Activated T-cell treated with anti-CD3 and anti-CD28 coated beads, Interleukin-2, amount 50 U/mL, for 72 hours (primary cell): Measurements from ENCODE around the gene NHEJ1. TPM values are rescaled to one million over a fixed set of nuclear protein-coding genes. Genes with fewer than 3 reads are reported as not detected.

Experiments
- ATAC-seq, 2 donors: fragments of 150-1000 bp; cut with Tn5 transposase; replicated peaks in 1 of 2; 2 replicates each; pipeline ENCODE4 v1.10.0; 2021; ENCODE audit warnings: moderate library complexity in 2 of 2, mild to moderate bottlenecking in 1 of 2
- DNase-seq, 2 donors: peaks; one replicate each; pipeline ENCODE4 v3.0.0; 2021 to 2022; ENCODE audit warnings: mixed read lengths in 1 of 2
- H3K27ac Mint-ChIP-seq: one replicate; pipeline ENCODE4 v1.8.0; 2022; ENCODE audit warnings: mild to moderate bottlenecking, moderate library complexity, mixed read lengths
- H3K27me3 Mint-ChIP-seq: one replicate; pipeline ENCODE4 v1.8.0; 2022; ENCODE audit warnings: low read depth, mixed read lengths
- H3K36me3 Mint-ChIP-seq, 2 donors: one replicate each; pipeline ENCODE4 v1.8.0; 2022; ENCODE audit warnings: mixed read lengths in 2 of 2, mild to moderate bottlenecking in 1 of 2; ENCODE audit not compliant: insufficient read depth in 2 of 2
- H3K4me1 Mint-ChIP-seq: one replicate; pipeline ENCODE4 v1.8.0; 2022; ENCODE audit warnings: low read depth, mixed read lengths
- H3K4me3 Mint-ChIP-seq, 2 donors: one replicate each; pipeline ENCODE4 v1.8.0; 2022; ENCODE audit warnings: mild to moderate bottlenecking in 2 of 2, mixed read lengths in 2 of 2, moderate library complexity in 2 of 2
- H3K9me3 Mint-ChIP-seq, 2 donors: one replicate each; pipeline ENCODE4 v1.8.0; 2022; ENCODE audit warnings: mixed read lengths in 2 of 2
- total RNA-seq, 2 donors: library from RNA; stranded (reverse); gene quantifications; one replicate each; pipeline ENCODE4 v1.2.3, GENCODE V29; 2022

NHEJ1 gene
- total RNA-seq, 2 donors from 2014 or later: 19.8 to 21.1 TPM

GRCh38 chr2:219095406-219095935, 65.1 kb downstream of the NHEJ1 start:
- no peak overlapping the region for H3K27ac Mint-ChIP-seq

GRCh38 chr2:219094171-219094570, 66.4 kb downstream of the NHEJ1 start:
- H3K4me3 Mint-ChIP-seq: no peak overlapping the region
- DNase-seq (no peak), ATAC-seq (no peak)
- no peaks in the 10 kb centered on the region for H3K9me3 Mint-ChIP-seq
- H3K27me3 Mint-ChIP-seq: no peaks in the 10 kb centered on the region
- H3K36me3 Mint-ChIP-seq: peaks cover 0 to 1% of the 10 kb centered on the region in 2 donors
- no peaks in the 10 kb centered on the region for H3K4me1 Mint-ChIP-seq
- H3K27ac Mint-ChIP-seq: no peak overlapping the region

More at GRCh38 chr2:219095406-219095935, 65.1 kb downstream of the NHEJ1 start:
- Mint-ChIP-seq H3K36me3 (no peaks in the 10 kb centered on the region), H3K4me1 (no peaks in the 10 kb centered on the region), H3K9me3 (no peaks in the 10 kb centered on the region), H3K4me3 (no peak overlapping the region), H3K27me3 (no peaks in the 10 kb centered on the region)
- ATAC-seq: no peak
- DNase-seq: no peak

- no peaks in the 10 kb centered on the region for H3K27me3 Mint-ChIP-seq
- peak overlapping the region; percentile 0 for H3K27ac Mint-ChIP-seq
- H3K9me3 Mint-ChIP-seq: no peaks in the 10 kb centered on the region
- H3K4me1 Mint-ChIP-seq: peaks cover 15% of the 10 kb centered on the region
- no peak overlapping the region for H3K4me3 Mint-ChIP-seq
- H3K36me3 Mint-ChIP-seq: peaks cover 1% of the 10 kb centered on the region in 2 donors
- no peak for ATAC-seq
- no peak for DNase-seq
Observed at GRCh38 chr2:219090436-219091299, 69.9 kb downstream of the NHEJ1 start.

DNA sequence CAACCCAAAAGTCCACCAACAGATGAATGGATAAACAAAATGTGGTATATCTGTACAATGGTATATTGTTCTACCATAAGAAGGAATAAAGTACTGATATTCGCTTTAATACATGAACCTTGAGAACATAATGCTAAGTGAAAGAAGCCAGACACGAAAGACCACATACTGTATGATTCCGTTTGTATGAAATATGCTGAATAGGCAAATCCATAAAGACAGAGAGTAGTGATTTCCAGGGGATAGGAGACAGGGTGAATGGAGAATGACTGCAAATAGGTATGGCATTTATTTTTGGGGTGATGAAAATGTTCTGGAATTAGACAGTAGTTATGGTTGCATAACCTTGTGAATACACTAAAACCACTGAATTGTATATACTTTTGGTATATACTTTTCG, 71.3 kb downstream of the NHEJ1 start:
- H3K4me1 Mint-ChIP-seq: peaks cover 15% of the 10 kb centered on the region

GRCh38 chr2:219087848-219088247, 72.8 kb downstream of the NHEJ1 start:
- Mint-ChIP-seq H3K9me3 (no peaks in the 10 kb centered on the region), H3K36me3 (peaks cover 1% of the 10 kb centered on the region in 2 donors), H3K27me3 (no peaks in the 10 kb centered on the region), H3K27ac (no peak overlapping the region), H3K4me1 (peaks cover 15% of the 10 kb centered on the region), H3K4me3 (no peak overlapping the region)
- DNase-seq (no peak), ATAC-seq (no peak)

More for the DNA sequence above, 71.3 kb downstream of the NHEJ1 start:
- Mint-ChIP-seq H3K27ac (no peak overlapping the region), H3K27me3 (no peaks in the 10 kb centered on the region), H3K36me3 (peaks cover 1% of the 10 kb centered on the region in 2 donors), H3K9me3 (no peaks in the 10 kb centered on the region), H3K4me3 (no peak overlapping the region)
- no peak for DNase-seq
- ATAC-seq: no peak

DNA sequence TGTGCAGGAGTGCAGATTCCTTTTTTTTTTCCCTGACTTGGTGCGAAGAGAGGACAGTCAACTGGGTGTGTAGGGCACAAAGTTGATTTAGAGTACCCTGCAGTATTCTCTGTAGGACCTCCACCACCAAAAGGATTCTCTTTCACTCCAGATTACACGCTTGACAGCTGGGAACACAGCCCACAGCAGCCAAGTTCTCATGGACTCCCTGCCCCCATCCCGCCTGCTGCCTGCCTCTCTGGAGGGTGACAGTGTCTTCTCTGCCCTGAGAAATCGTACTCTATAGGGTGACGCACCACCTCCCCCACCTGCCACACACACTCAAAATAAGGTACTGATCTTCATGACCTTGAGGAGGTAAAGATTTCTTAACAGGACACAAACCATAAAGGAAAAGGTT, 73.3 kb downstream of the NHEJ1 start:
- Mint-ChIP-seq H3K4me1 (peaks cover 15% of the 10 kb centered on the region), H3K27me3 (no peaks in the 10 kb centered on the region), H3K4me3 (no peak overlapping the region), H3K36me3 (peaks cover 1% of the 10 kb centered on the region in 2 donors), H3K27ac (no peak overlapping the region), H3K9me3 (no peaks in the 10 kb centered on the region)
- ATAC-seq (no peak), DNase-seq (no peak)

- Mint-ChIP-seq H3K27ac (no peak overlapping the region), H3K27me3 (no peaks in the 10 kb centered on the region)
Observed at GRCh38 chr2:219086196-219086595, 74.4 kb downstream of the NHEJ1 start.

DNA sequence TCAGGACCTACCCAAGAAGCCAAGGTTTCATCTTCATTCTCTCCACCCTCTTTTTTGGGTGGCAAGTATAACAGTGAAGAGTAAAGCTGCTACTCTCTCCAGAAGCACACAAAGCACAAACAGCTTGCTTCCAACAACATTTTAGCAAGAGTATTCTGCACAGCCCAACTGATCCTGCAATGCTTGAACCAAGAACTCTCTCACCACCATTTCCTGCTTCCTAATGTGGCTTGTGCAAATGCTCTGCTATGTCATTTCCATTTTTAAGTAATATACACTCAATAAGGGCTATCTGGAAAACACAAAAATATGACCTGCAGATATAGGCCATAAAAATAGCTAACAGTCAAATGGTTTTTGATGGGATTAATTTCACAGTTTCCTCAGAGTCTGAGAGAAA, 75.8 kb downstream of the NHEJ1 start:
- Mint-ChIP-seq H3K4me1 (peaks cover 15% of the 10 kb centered on the region), H3K36me3 (peaks cover 1% of the 10 kb centered on the region in 2 donors), H3K27me3 (no peaks in the 10 kb centered on the region), H3K4me3 (no peak overlapping the region), H3K9me3 (no peaks in the 10 kb centered on the region), H3K27ac (no peak overlapping the region)
- ATAC-seq: no peak
- DNase-seq: no peak

More at GRCh38 chr2:219086196-219086595, 74.4 kb downstream of the NHEJ1 start:
- DNase-seq (no peak), ATAC-seq (no peak)
- Mint-ChIP-seq H3K4me1 (peaks cover 15% of the 10 kb centered on the region), H3K36me3 (peaks cover 1% of the 10 kb centered on the region in 2 donors), H3K9me3 (no peaks in the 10 kb centered on the region), H3K4me3 (no peak overlapping the region)

DNA sequence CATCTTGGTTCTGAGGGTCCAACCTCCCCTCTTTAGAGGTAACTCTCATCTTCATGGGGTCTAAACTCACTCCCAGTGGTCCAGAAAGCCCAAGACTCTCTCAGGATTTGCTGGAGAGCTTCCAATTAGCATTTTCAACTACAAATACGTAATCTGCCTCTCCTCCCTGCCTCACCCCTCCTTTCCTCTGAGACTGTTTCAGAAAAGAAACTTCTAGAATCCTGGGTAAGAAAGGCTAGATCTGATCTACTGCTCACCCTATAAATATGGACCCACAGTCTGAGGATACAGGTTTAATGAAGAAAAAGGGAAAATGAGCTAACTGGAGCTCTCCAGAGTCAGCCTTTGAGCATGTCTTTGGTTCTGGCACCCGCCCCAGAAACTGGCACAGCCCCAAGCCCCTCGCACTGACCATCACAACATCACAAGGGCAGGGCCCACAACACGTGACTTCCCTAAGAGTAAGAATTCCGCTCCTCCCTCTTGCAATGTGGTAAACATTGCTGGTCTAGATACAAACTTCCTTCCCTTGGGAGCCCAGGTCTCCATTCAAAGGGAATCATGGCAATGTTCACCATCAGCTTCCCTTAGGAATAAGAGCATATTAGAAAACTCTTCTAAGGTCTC, 78.2 kb downstream of the NHEJ1 start:
- no peaks in the 10 kb centered on the region for H3K27me3 Mint-ChIP-seq
- H3K4me1 Mint-ChIP-seq: peaks cover 12% of the 10 kb centered on the region
- H3K9me3 Mint-ChIP-seq: no peaks in the 10 kb centered on the region
- ATAC-seq (no peak), DNase-seq (no peak)
- H3K36me3 Mint-ChIP-seq: no peaks in the 10 kb centered on the region
- no peak overlapping the region for H3K4me3 Mint-ChIP-seq
- H3K27ac Mint-ChIP-seq: no peak overlapping the region

- ATAC-seq (no peak), DNase-seq (no peak)
- Mint-ChIP-seq H3K9me3 (no peaks in the 10 kb centered on the region), H3K27ac (no peak overlapping the region), H3K36me3 (no peaks in the 10 kb centered on the region), H3K4me1 (peaks cover 6% of the 10 kb centered on the region), H3K4me3 (no peak overlapping the region), H3K27me3 (no peaks in the 10 kb centered on the region)
Observed at GRCh38 chr2:219081701-219082331, 78.8 kb downstream of the NHEJ1 start.

- no peaks in the 10 kb centered on the region for H3K27me3 Mint-ChIP-seq
- H3K4me3 Mint-ChIP-seq: no peak overlapping the region
- ATAC-seq (no peak), DNase-seq (no peak)
- H3K36me3 Mint-ChIP-seq: no peaks in the 10 kb centered on the region
- H3K9me3 Mint-ChIP-seq: no peaks in the 10 kb centered on the region
- no peaks in the 10 kb centered on the region for H3K4me1 Mint-ChIP-seq
- H3K27ac Mint-ChIP-seq: no peak overlapping the region
Observed at GRCh38 chr2:219081096-219081495, 79.5 kb downstream of the NHEJ1 start.

GRCh38 chr2:219079417-219079816, 81.2 kb downstream of the NHEJ1 start:
- ATAC-seq (no peak), DNase-seq (no peak)
- Mint-ChIP-seq H3K36me3 (no peaks in the 10 kb centered on the region), H3K9me3 (no peaks in the 10 kb centered on the region), H3K27me3 (no peaks in the 10 kb centered on the region), H3K4me3 (no peak overlapping the region), H3K27ac (no peak overlapping the region), H3K4me1 (no peaks in the 10 kb centered on the region)

DNA sequence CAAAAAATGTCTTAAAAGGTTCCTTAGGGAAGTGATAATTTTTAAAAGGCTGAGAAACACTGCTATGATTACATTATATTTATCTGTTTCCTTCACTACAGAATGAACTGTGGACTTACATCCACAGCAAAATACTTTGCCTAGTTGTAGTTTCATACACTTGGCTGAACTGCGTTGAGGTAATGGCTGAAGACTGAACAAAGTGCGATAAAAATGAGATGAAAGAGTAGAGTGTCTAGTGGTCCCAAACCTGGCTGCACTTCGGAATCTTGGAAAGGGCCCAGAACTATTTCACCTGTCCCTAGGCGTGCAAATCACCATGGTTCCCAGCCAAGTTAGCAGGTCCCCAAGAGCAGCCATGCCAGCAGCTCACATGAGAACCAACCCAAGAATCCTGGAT, 81.7 kb downstream of the NHEJ1 start:
- H3K27ac Mint-ChIP-seq: no peak overlapping the region
- no peaks in the 10 kb centered on the region for H3K36me3 Mint-ChIP-seq

More for the DNA sequence above, 81.7 kb downstream of the NHEJ1 start:
- DNase-seq: no peak
- Mint-ChIP-seq H3K4me1 (no peaks in the 10 kb centered on the region), H3K4me3 (no peak overlapping the region), H3K9me3 (no peaks in the 10 kb centered on the region), H3K27me3 (no peaks in the 10 kb centered on the region)
- ATAC-seq: no peak
